Measurements from ENCODE around the gene CERS3.

DNA sequence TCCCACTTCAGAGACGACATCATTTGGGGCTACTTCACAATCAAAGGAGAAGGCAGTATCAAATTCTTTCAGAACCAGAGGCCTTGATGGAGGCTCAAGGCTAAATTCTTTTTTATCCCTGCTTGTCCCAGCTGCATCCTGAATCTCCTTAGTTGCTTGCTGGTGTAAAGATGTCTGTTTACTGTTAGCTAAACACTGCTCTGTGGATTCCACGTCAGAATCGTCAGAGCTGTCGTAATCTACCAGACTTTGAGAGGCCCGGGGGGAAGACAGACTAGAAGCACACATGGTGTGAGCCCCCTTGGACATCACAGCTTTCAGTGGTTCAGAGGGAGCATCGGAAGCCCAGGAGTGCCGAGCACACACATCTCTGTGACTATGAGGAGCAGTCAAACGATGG, 40.6 kb upstream of the CERS3 start:
- TF ChIP-seq, protein P1, sequence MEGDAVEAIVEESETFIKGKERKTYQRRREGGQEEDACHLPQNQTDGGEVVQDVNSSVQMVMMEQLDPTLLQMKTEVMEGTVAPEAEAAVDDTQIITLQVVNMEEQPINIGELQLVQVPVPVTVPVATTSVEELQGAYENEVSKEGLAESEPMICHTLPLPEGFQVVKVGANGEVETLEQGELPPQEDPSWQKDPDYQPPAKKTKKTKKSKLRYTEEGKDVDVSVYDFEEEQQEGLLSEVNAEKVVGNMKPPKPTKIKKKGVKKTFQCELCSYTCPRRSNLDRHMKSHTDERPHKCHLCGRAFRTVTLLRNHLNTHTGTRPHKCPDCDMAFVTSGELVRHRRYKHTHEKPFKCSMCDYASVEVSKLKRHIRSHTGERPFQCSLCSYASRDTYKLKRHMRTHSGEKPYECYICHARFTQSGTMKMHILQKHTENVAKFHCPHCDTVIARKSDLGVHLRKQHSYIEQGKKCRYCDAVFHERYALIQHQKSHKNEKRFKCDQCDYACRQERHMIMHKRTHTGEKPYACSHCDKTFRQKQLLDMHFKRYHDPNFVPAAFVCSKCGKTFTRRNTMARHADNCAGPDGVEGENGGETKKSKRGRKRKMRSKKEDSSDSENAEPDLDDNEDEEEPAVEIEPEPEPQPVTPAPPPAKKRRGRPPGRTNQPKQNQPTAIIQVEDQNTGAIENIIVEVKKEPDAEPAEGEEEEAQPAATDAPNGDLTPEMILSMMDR (IDR thresholded peaks at IDR 0.05) = no peak
- TF ChIP-seq POLR2A (IDR thresholded peaks at IDR 0.05) = no peak

Data from lower leg skin (tissue), 3 donors.